Measurements from ENCODE around the gene AQP7.
"Not testable (repeated sequence)": the region's sequence is repeated elsewhere in the genome, so short reads cannot be mapped to it uniquely, and the experiment has no call there.

AQP7 gene

GRCh38 chr9:33402371-33402770, at the start of gene AQP7:
Gene AQP7 (minus strand): TSS chr9:33402568. CDS start chr9:33401262, 1,306 bp downstream.
- DNase-seq (ENCODE audit: low read depth) = not testable (repeated sequence)

- no peak for DNase-seq (ENCODE audit: low read depth)
Observed at GRCh38 chr9:33450621-33451146, 48.3 kb upstream of the AQP7 start.

- no peak for DNase-seq (ENCODE audit: low read depth)
Observed at GRCh38 chr9:33449715-33450114, 47.3 kb upstream of the AQP7 start.

- DNase-seq (ENCODE audit: low read depth) = no peak
Observed at GRCh38 chr9:33447799-33448553, 45.6 kb upstream of the AQP7 start.

GRCh38 chr9:33446946-33447798, 44.8 kb upstream of the AQP7 start, which contains the start of gene AQP3:
Gene AQP3 (minus strand): TSS chr9:33447593. CDS start chr9:33447530, 63 bp downstream.
- DNase-seq (ENCODE audit: low read depth) = peak; percentile 59

- DNase-seq (ENCODE audit: low read depth) = peak; percentile 28
Observed at GRCh38 chr9:33446240-33446945, 44.0 kb upstream of the AQP7 start.

- DNase-seq (ENCODE audit: low read depth) = no peak
Observed at GRCh38 chr9:33445389-33446239, 43.2 kb upstream of the AQP7 start.

GRCh38 chr9:33443464-33444154, 41.2 kb upstream of the AQP7 start:
- no peak for DNase-seq (ENCODE audit: low read depth)

GRCh38 chr9:33443047-33443446, 40.7 kb upstream of the AQP7 start:
- no peak for DNase-seq (ENCODE audit: low read depth)

GRCh38 chr9:33442125-33442524, 39.8 kb upstream of the AQP7 start:
- DNase-seq (ENCODE audit: low read depth) = no peak

- no peak for DNase-seq (ENCODE audit: low read depth)
Observed at GRCh38 chr9:33440609-33441008, 38.2 kb upstream of the AQP7 start.

GRCh38 chr9:33440204-33440603, 37.8 kb upstream of the AQP7 start:
- DNase-seq (ENCODE audit: low read depth) = no peak

- DNase-seq (ENCODE audit: low read depth) = no peak
Observed at GRCh38 chr9:33439731-33440130, 37.4 kb upstream of the AQP7 start.

GRCh38 chr9:33438926-33439680, 36.7 kb upstream of the AQP7 start:
- DNase-seq (ENCODE audit: low read depth) = no peak

- DNase-seq (ENCODE audit: low read depth) = no peak
Observed at GRCh38 chr9:33437898-33438297, 35.5 kb upstream of the AQP7 start.

- no peak for DNase-seq (ENCODE audit: low read depth)
Observed at GRCh38 chr9:33437205-33437604, 34.8 kb upstream of the AQP7 start.

- no peak for DNase-seq (ENCODE audit: low read depth)
Observed at GRCh38 chr9:33436445-33436844, 34.1 kb upstream of the AQP7 start.

GRCh38 chr9:33435821-33436277, 33.5 kb upstream of the AQP7 start:
- DNase-seq (ENCODE audit: low read depth) = no peak

- DNase-seq (ENCODE audit: low read depth) = no peak
Observed at GRCh38 chr9:33434317-33435105, 32.1 kb upstream of the AQP7 start.

Measured in activated T-helper 9 cell treated with anti-CD3 and anti-CD28 coated beads, Interleukin-2, amount 50 U/mL, for 16 hours (primary cell).